Myocyte (in vitro differentiated cells): ENCODE results near the gene AGAP5. TPM values are rescaled to one million over a fixed set of nuclear protein-coding genes. Genes with fewer than 3 reads are reported as not detected.

Experiments
- DNase-seq: peaks from one replicate; pipeline ENCODE4 v3.0.0-alpha.2; 2012; ENCODE audit warnings: low read depth
- total RNA-seq: library from RNA; depleted of rRNA; stranded (reverse); fragments of >200 nt; gene quantifications from 2 replicates; pipeline ENCODE4 v1.2.3, GENCODE V29; 2014

The AGAP5 gene
- total RNA-seq, 1 donor from 2014 or later = 6.6 TPM

GRCh38 chr10:73655990-73656298, 42.0 kb downstream of the AGAP5 start, which contains the start of gene SYNPO2L:
TSS of gene SYNPO2L (minus strand) at chr10:73656029. CDS start at chr10:73655922, 107 bp downstream.
- DNase-seq = peak; percentile 98

- DNase-seq = peak; percentile 69
Observed at GRCh38 chr10:73655257-73655989, 42.5 kb downstream of the AGAP5 start.

GRCh38 chr10:73653701-73654100, 44.2 kb downstream of the AGAP5 start:
- peak; percentile 70 for DNase-seq

- DNase-seq = no peak
Observed at GRCh38 chr10:73653195-73653594, 44.7 kb downstream of the AGAP5 start.

- DNase-seq = peak; percentile 98
Observed at GRCh38 chr10:73650537-73651331, 47.2 kb downstream of the AGAP5 start.

GRCh38 chr10:73649876-73650536, 47.9 kb downstream of the AGAP5 start:
- DNase-seq = peak; percentile 68

GRCh38 chr10:73648975-73649829, 48.7 kb downstream of the AGAP5 start:
- peak; percentile 76 for DNase-seq

GRCh38 chr10:73647875-73648651, 49.8 kb downstream of the AGAP5 start:
- DNase-seq = no peak

GRCh38 chr10:73647211-73647874, 50.6 kb downstream of the AGAP5 start:
- DNase-seq = no peak

GRCh38 chr10:73646598-73647041, 51.3 kb downstream of the AGAP5 start:
- DNase-seq = no peak

GRCh38 chr10:73645251-73645650, 52.7 kb downstream of the AGAP5 start:
- no peak for DNase-seq

GRCh38 chr10:73644767-73645166, 53.1 kb downstream of the AGAP5 start:
- no peak for DNase-seq

GRCh38 chr10:73644015-73644743, 53.7 kb downstream of the AGAP5 start:
- DNase-seq = peak; percentile 82

GRCh38 chr10:73643362-73643761, 54.5 kb downstream of the AGAP5 start:
- DNase-seq = no peak

GRCh38 chr10:73641328-73642060, 56.4 kb downstream of the AGAP5 start, which contains the start of gene MYOZ1:
TSS of gene MYOZ1 (minus strand) at chr10:73641474. CDS start at chr10:73640017, 1,457 bp downstream.
- no peak for DNase-seq

GRCh38 chr10:73639286-73639685, 58.6 kb downstream of the AGAP5 start:
- DNase-seq = no peak

GRCh38 chr10:73635781-73636180, 62.1 kb downstream of the AGAP5 start:
- peak; percentile 84 for DNase-seq

GRCh38 chr10:73634421-73634820, 63.5 kb downstream of the AGAP5 start:
- DNase-seq = no peak
